Measurements from ENCODE around the gene ZNF177. TPM values are rescaled to one million over a fixed set of nuclear protein-coding genes. Genes with fewer than 3 reads are reported as not detected.

Gene ZNF177
- total RNA-seq, 4 donors from 2014 or later: 0.26 to 3.1 (median 0.44) TPM; not detected in 1

DNA sequence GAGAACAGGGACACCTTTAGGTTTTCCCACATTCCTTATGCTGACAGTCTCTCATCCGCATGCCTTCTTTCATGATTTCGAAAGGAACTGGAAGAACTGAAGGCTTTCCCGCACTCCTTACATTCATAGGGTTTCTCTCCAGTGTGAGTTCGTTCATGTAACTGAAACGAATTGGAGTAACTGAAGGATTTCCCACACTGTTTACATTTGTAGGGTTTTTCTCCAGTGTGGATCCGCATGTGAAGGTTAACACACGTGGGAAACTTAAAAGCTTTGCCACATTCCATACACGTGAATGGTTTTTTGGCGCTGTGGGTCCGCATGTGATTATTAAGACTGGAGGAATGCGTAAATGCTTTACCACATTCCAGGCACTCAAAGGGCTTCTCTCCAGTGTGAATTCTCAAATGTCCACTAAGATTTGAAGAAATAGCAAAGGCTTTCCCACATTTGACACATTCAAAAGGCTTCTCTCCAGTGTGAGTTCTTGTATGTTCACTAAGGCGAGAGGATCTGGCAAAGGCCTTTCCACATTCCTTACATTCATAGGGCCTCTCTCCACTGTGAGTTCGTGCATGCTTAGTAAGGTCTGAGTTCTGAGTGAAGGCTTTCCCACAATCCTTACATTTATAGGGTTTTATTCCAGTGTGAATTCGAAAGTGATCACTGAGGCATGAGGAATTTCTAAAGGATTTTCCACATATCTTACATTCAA is 50.6 kb downstream of the ZNF177 start:
- no peak for DNase-seq
- Histone ChIP-seq H3K36me3 (peaks cover 45 to 63% (median 49%) of the 10 kb centered on the region in 3 donors), H3K27ac (no peak overlapping the region), H3K9me3 (peaks cover 6 to 100% (median 91%) of the 10 kb centered on the region in 3 donors), H3K4me1 (no peaks in the 10 kb centered on the region), H3K27me3 (no peaks in the 10 kb centered on the region), H3K4me3 (peak overlapping the region in 1 of 4 donors; percentile 36)
- TF ChIP-seq POLR2A (IDR thresholded peaks at IDR 0.05): no peak
- TF ChIP-seq, protein P1, sequence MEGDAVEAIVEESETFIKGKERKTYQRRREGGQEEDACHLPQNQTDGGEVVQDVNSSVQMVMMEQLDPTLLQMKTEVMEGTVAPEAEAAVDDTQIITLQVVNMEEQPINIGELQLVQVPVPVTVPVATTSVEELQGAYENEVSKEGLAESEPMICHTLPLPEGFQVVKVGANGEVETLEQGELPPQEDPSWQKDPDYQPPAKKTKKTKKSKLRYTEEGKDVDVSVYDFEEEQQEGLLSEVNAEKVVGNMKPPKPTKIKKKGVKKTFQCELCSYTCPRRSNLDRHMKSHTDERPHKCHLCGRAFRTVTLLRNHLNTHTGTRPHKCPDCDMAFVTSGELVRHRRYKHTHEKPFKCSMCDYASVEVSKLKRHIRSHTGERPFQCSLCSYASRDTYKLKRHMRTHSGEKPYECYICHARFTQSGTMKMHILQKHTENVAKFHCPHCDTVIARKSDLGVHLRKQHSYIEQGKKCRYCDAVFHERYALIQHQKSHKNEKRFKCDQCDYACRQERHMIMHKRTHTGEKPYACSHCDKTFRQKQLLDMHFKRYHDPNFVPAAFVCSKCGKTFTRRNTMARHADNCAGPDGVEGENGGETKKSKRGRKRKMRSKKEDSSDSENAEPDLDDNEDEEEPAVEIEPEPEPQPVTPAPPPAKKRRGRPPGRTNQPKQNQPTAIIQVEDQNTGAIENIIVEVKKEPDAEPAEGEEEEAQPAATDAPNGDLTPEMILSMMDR (IDR thresholded peaks at IDR 0.05): no peak
- 96 to 98% methylated on average over 14 of the region's 14 CpGs for WGBS, 2 donors
- intact Hi-C loops (cut with DNase I): no loop called here

DNA sequence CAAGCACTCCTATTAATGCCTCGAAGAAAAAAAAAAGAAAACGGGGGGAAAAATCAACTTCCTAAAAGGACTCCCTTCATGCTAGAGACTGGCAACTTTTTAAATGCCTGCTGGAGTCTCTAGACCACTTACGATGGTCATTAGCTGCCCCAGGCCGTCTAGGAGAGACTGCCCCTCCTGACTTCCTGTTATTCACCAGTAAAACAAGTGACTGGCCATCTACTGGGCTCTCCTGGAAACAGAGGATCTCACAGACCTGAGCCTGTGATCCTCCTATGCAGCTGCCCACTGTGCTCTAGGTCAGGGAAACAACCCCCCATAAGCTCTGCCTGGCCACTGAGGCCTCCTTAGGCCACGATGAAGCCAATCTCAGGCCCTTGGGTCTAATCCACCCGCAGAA is 65.1 kb downstream of the ZNF177 start:
- no peak overlapping the region for H3K27ac ChIP-seq
- intact Hi-C loops (cut with DNase I): no loop called here
- no peak overlapping the region for H3K4me3 ChIP-seq
- 86% methylated on average over 4 of the region's 6 CpGs for WGBS, 2 donors
- H3K36me3 ChIP-seq: peaks cover 15 to 100% (median 22%) of the 10 kb centered on the region in 3 donors
- DNase-seq: no peak
- H3K4me1 ChIP-seq: no peaks in the 10 kb centered on the region
- no peak for TF ChIP-seq POLR2A (IDR thresholded peaks at IDR 0.05)
- TF ChIP-seq, protein P1 (IDR thresholded peaks at IDR 0.05): no peak
- H3K27me3 ChIP-seq: no peaks in the 10 kb centered on the region
- peaks cover 0 to 57% (median 0%) of the 10 kb centered on the region in 3 donors for H3K9me3 ChIP-seq

DNA sequence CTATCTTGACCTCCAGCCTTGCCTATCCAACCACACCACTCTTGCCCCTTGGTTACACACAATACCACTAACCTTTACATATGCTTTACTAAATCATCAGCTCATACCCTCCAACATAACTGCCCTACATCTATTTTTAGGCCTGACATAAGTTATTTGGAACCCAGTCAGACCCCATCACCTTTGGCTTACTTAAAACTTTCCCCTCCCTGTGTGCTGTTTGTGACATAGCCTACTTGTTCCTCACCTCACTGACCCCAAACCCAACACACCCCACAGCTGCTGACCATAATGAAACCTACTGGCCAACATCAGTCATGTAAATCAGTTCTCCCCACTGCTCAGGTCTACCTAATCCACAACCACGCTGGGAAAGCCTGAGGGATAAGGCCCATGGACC is 67.6 kb downstream of the ZNF177 start:
- no peak for DNase-seq
- H3K27ac ChIP-seq: no peak overlapping the region
- peaks cover 5 to 14% (median 9%) of the 10 kb centered on the region in 3 donors for H3K4me1 ChIP-seq
- H3K36me3 ChIP-seq: peaks cover under 1 to 86% (median 8%) of the 10 kb centered on the region in 3 donors
- TF ChIP-seq POLR2A (IDR thresholded peaks at IDR 0.05): no peak
- TF ChIP-seq, protein P1 (IDR thresholded peaks at IDR 0.05): no peak
- WGBS, 2 donors: 100% methylated on average over 1 of the region's 1 CpG; no CpG with 5 or more reads in 1 of the 2 donors
- no peak overlapping the region for H3K4me3 ChIP-seq
- intact Hi-C loops (cut with DNase I): no loop called here
- H3K9me3 ChIP-seq: peaks cover 0 to 37% (median 0%) of the 10 kb centered on the region in 3 donors
- no peaks in the 10 kb centered on the region for H3K27me3 ChIP-seq

DNA sequence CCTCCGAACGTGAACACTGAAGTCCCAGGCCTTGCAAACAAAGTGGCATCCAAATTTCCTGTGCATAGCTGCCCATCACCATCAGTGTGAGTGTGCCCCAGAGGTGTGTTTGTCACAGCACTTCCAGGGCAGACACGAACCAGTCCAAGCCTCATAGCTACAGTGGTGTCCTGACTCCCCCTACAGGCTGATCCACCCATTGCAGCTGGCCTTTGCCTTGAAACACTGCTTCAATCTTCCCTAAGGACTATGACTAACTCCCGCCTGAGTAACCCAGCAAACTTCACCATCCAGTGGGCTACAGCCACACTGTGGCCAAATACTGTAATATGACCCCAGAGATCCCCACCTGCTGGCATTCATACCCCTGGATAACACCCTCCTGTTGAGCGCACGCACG is 68.7 kb downstream of the ZNF177 start:
- intact Hi-C loops (cut with DNase I): no loop called here
- Histone ChIP-seq H3K4me1 (peaks cover 9 to 24% (median 14%) of the 10 kb centered on the region in 3 donors), H3K36me3 (peaks cover 0 to 76% (median 5%) of the 10 kb centered on the region in 3 donors), H3K27ac (no peak overlapping the region), H3K9me3 (peaks cover 0 to 27% (median 0%) of the 10 kb centered on the region in 3 donors), H3K4me3 (no peak overlapping the region), H3K27me3 (no peaks in the 10 kb centered on the region)
- 86 to 89% methylated on average over 5 to 7 of the region's 7 CpGs for WGBS, 2 donors
- TF ChIP-seq, protein P1 (IDR thresholded peaks at IDR 0.05): peak in 3 of 6 experiments; percentile 8 to 44 (median 19)
- no peak for TF ChIP-seq POLR2A (IDR thresholded peaks at IDR 0.05)
- no peak for DNase-seq

Other genes with a start within 250 kb of the ZNF177 start
- gene OR7G1, start 247.2 kb upstream of the ZNF177 start, total RNA-seq: not detected
- not detected for gene OR7G3, start 236.1 kb upstream of the ZNF177 start, total RNA-seq
- 10 to 100 TPM in 3 of 4 donors, 1 to 10 TPM in 1; 9.9 to 22.5 (median 13.3) TPM for gene ZNF317, start 222.6 kb upstream of the ZNF177 start, total RNA-seq
- gene OR7D2, start 184.0 kb upstream of the ZNF177 start, total RNA-seq: under 1 TPM in 1 of 4 donors, not detected in 3; 0.59 TPM
- not detected for gene OR7D4, start 143.4 kb upstream of the ZNF177 start, total RNA-seq
- not detected for gene OR7E24, start 112.1 kb upstream of the ZNF177 start, total RNA-seq
- 10 to 100 TPM in 1 of 4 donors, 1 to 10 TPM in 3; 4.3 to 17.7 (median 4.5) TPM for gene ZNF699, start 53.2 kb upstream of the ZNF177 start, total RNA-seq
- gene ZNF559, start 38.8 kb upstream of the ZNF177 start, total RNA-seq: 10 to 100 TPM in 1 of 4 donors, 1 to 10 TPM in 3; 4.2 to 10.9 (median 7.0) TPM
- 10 to 100 TPM in 3 of 4 donors, 1 to 10 TPM in 1; 7.2 to 27.3 (median 10.7) TPM for gene ZNF266, start 72.6 kb downstream of the ZNF177 start, total RNA-seq
- not detected for gene ZNF560, start 135.6 kb downstream of the ZNF177 start, total RNA-seq
- 10 to 100 TPM; 18.5 to 21.7 (median 19.3) TPM for gene ZNF426, start 175.6 kb downstream of the ZNF177 start, total RNA-seq
- gene ZNF121, start 221.5 kb downstream of the ZNF177 start, total RNA-seq: 10 to 100 TPM; 23.7 to 48.6 (median 31.1) TPM

All from esophagus squamous epithelium (tissue), 5 donors.